DOHH2 (cell line): ENCODE data around the gene TNFAIP3.

ENCODE experiments used
- H3F3A ChIP-seq: fragments of 200-600 bp; sonication (generic), shearing (Covaris generic); 2 replicates; pipeline ENCODE4 v1.6.0; 2016; ENCODE audit warnings: antibody characterized with exemption, mild to moderate bottlenecking; ENCODE audit not compliant: control insufficient read depth, insufficient read depth
- H3K27ac ChIP-seq: fragments of 200-600 bp; sonication (generic); 2 replicates; pipeline ENCODE4 v1.5.1; 2014; ENCODE audit warnings: low read depth, mild to moderate bottlenecking, low read length, moderate library complexity
- H3K27me3 ChIP-seq: fragments of 200-600 bp; sonication (generic); 2 replicates; pipeline ENCODE4 v1.6.1; 2014; ENCODE audit warnings: mild to moderate bottlenecking, low read length, mixed read lengths; ENCODE audit not compliant: control insufficient read depth
- H3K36me3 ChIP-seq: fragments of 200-600 bp; sonication (generic); 2 replicates; pipeline ENCODE4 v1.6.1; 2014; ENCODE audit warnings: mild to moderate bottlenecking, low read length, moderate library complexity, mixed read lengths; ENCODE audit not compliant: control insufficient read depth
- H3K4me1 ChIP-seq: fragments of 200-600 bp; sonication (generic); 2 replicates; pipeline ENCODE4 v1.6.1; 2014; ENCODE audit warnings: mild to moderate bottlenecking, low read length, mixed read lengths; ENCODE audit not compliant: control insufficient read depth
- H3K4me2 ChIP-seq: fragments of 200-600 bp; sonication (generic); 2 replicates; pipeline ENCODE4 v1.6.0; 2014; ENCODE audit warnings: mild to moderate bottlenecking, low read length, moderate library complexity
- H3K4me3 ChIP-seq: fragments of 200-600 bp; sonication (generic); 2 replicates; pipeline ENCODE4 v1.5.1; 2014; ENCODE audit warnings: mild to moderate bottlenecking, low read length, mixed read lengths
- H3K79me2 ChIP-seq: fragments of 200-600 bp; sonication (generic); 2 replicates; pipeline ENCODE4 v1.6.1; 2014; ENCODE audit warnings: mild to moderate bottlenecking, low read length, mixed read lengths; ENCODE audit not compliant: control insufficient read depth
- H3K9me2 ChIP-seq: fragments of 200-600 bp; sonication (generic); replicated peaks from 2 replicates; pipeline ENCODE4 v1.6.1; 2014; ENCODE audit warnings: mild to moderate bottlenecking, low read length, mixed read lengths; ENCODE audit not compliant: control insufficient read depth
- H3K9me3 ChIP-seq: fragments of 200-600 bp; sonication (generic); 2 replicates; pipeline ENCODE4 v1.6.1; 2014; ENCODE audit warnings: antibody characterized with exemption, low read length, mixed read lengths; ENCODE audit not compliant: control insufficient read depth, insufficient read depth
- H4K20me1 ChIP-seq: fragments of 200-600 bp; sonication (generic); 2 replicates; pipeline ENCODE4 v1.6.0; 2014; ENCODE audit warnings: low read depth, mild to moderate bottlenecking, antibody characterized with exemption, low read length, moderate library complexity; ENCODE audit not compliant: control insufficient read depth, insufficient read depth
- CTCF ChIP-seq: fragments of 200-600 bp; sonication (generic); IDR thresholded peaks from one replicate; pipeline ENCODE4 v1.5.1; 2014; ENCODE audit warnings: antibody characterized with exemption, mild to moderate bottlenecking, low read depth, low read length; ENCODE audit not compliant: poor library complexity, severe bottlenecking
- EZH2phosphoT487 ChIP-seq: fragments of 200-600 bp; sonication (generic); IDR thresholded peaks from 2 replicates; pipeline ENCODE4 v1.6.1; 2017; ENCODE audit warnings: borderline replicate concordance, mild to moderate bottlenecking, antibody characterized with exemption, low read length, moderate library complexity, mixed read lengths

Gene TNFAIP3

GRCh38 chr6:137907170-137907569 is 40.1 kb downstream of the TNFAIP3 start:
- H3K4me1 ChIP-seq = no peaks in the 10 kb centered on the region
- H4K20me1 ChIP-seq = no peaks in the 10 kb centered on the region
- TF ChIP-seq EZH2phosphoT487 = no peak
- no peak for TF ChIP-seq CTCF
- H3K9me3 ChIP-seq = no peaks in the 10 kb centered on the region
- no peaks in the 10 kb centered on the region for H3K9me2 ChIP-seq
- no peak overlapping the region for H3K4me3 ChIP-seq
- no peaks in the 10 kb centered on the region for H3K36me3 ChIP-seq
- H3K27ac ChIP-seq = no peak overlapping the region
- no peak overlapping the region for H3K4me2 ChIP-seq
- peaks cover 33% of the 10 kb centered on the region for H3K27me3 ChIP-seq
- no peaks in the 10 kb centered on the region for H3F3A ChIP-seq
- no peaks in the 10 kb centered on the region for H3K79me2 ChIP-seq

- TF ChIP-seq EZH2phosphoT487 = no peak
- TF ChIP-seq CTCF = no peak
- Histone ChIP-seq H3K27me3 (peaks cover 42% of the 10 kb centered on the region), H3K27ac (no peak overlapping the region), H3K4me3 (no peak overlapping the region), H3K4me1 (no peaks in the 10 kb centered on the region), H3K4me2 (no peak overlapping the region), H3K9me2 (no peaks in the 10 kb centered on the region), H3K79me2 (no peaks in the 10 kb centered on the region), H4K20me1 (no peaks in the 10 kb centered on the region), H3K9me3 (peaks cover 8% of the 10 kb centered on the region), H3F3A (no peaks in the 10 kb centered on the region), H3K36me3 (no peaks in the 10 kb centered on the region)
Measured at GRCh38 chr6:137909533-137909932, 42.5 kb downstream of the TNFAIP3 start.

- Histone ChIP-seq H3K36me3 (no peaks in the 10 kb centered on the region), H3F3A (no peaks in the 10 kb centered on the region), H3K27me3 (peaks cover 42% of the 10 kb centered on the region), H3K79me2 (no peaks in the 10 kb centered on the region), H3K27ac (no peak overlapping the region), H3K9me2 (no peaks in the 10 kb centered on the region), H3K4me1 (no peaks in the 10 kb centered on the region), H3K4me2 (no peak overlapping the region), H4K20me1 (no peaks in the 10 kb centered on the region), H3K4me3 (no peak overlapping the region), H3K9me3 (peaks cover 8% of the 10 kb centered on the region)
- no peak for TF ChIP-seq EZH2phosphoT487
- no peak for TF ChIP-seq CTCF
Measured at GRCh38 chr6:137910424-137910834, 43.4 kb downstream of the TNFAIP3 start.
